GM21737 (cell line): ENCODE measurements around the gene MTO1.
"Not testable (repeated sequence)": the region's sequence is repeated elsewhere in the genome, so short reads cannot be mapped to it uniquely, and the experiment has no call there.

Source experiments
- ATAC-seq: cut with Tn5 transposase; IDR thresholded peaks from one replicate; pipeline ENCODE4 v1.9.1; 2021; ENCODE audit warnings: mild to moderate bottlenecking, moderate library complexity; ENCODE audit not compliant: unreplicated experiment

Gene MTO1

GRCh38 chr6:73523434-73524123 lies 62.0 kb downstream of the MTO1 start:
- peak; percentile 48 for ATAC-seq

GRCh38 chr6:73525546-73526330 lies 64.2 kb downstream of the MTO1 start:
- no peak for ATAC-seq

- ATAC-seq = no peak
Observed at GRCh38 chr6:73528897-73529296, 67.4 kb downstream of the MTO1 start.

GRCh38 chr6:73532293-73532692 lies 70.8 kb downstream of the MTO1 start:
- ATAC-seq = no peak

GRCh38 chr6:73534628-73535027 lies 73.1 kb downstream of the MTO1 start:
- ATAC-seq = no peak

- no peak for ATAC-seq
Observed at GRCh38 chr6:73537677-73538076, 76.1 kb downstream of the MTO1 start.

- no peak for ATAC-seq
Observed at GRCh38 chr6:73538116-73538779, 76.7 kb downstream of the MTO1 start.

GRCh38 chr6:73542481-73542880 lies 80.9 kb downstream of the MTO1 start:
- ATAC-seq = not testable (repeated sequence)

GRCh38 chr6:73542891-73543290 lies 81.4 kb downstream of the MTO1 start:
- ATAC-seq = no peak

- ATAC-seq = no peak
Observed at GRCh38 chr6:73547036-73547435, 85.5 kb downstream of the MTO1 start.

- ATAC-seq = no peak
Observed at GRCh38 chr6:73548458-73549446, 87.2 kb downstream of the MTO1 start.

GRCh38 chr6:73551115-73551514 lies 89.6 kb downstream of the MTO1 start:
- not testable (repeated sequence) for ATAC-seq

GRCh38 chr6:73555380-73555949 lies 93.9 kb downstream of the MTO1 start:
- not testable (repeated sequence) for ATAC-seq

GRCh38 chr6:73556836-73557235 lies 95.3 kb downstream of the MTO1 start:
- ATAC-seq = no peak
